IPS-20b (cell line): Measurements from ENCODE around the gene LMNA.
A peak's percentile ranks its signal among the peaks of the same experiment; 100 is the strongest.

ENCODE experiments used
- H3K27ac ChIP-seq: one replicate; pipeline ENCODE4 v1.5.1; 2013; ENCODE audit warnings: low read length
- H3K27me3 ChIP-seq: 2 replicates; pipeline ENCODE4 v1.6.1; 2013; ENCODE audit warnings: mild to moderate bottlenecking, low read length, inconsistent platforms; ENCODE audit not compliant: insufficient read depth
- H3K36me3 ChIP-seq: 2 replicates; pipeline ENCODE4 v1.6.1; 2013; ENCODE audit warnings: low read depth, mild to moderate bottlenecking, inconsistent platforms, low read length, moderate library complexity; ENCODE audit not compliant: insufficient read depth
- H3K4me1 ChIP-seq: 2 replicates; pipeline ENCODE4 v1.6.1; 2013; ENCODE audit warnings: mild to moderate bottlenecking, control low read depth, inconsistent platforms, low read length, moderate library complexity; ENCODE audit not compliant: insufficient read depth
- H3K4me3 ChIP-seq: 2 replicates; pipeline ENCODE4 v1.5.1; 2013; ENCODE audit warnings: mild to moderate bottlenecking, low read length, inconsistent platforms
- H3K9ac ChIP-seq: 2 replicates; pipeline ENCODE4 v1.6.1; 2013; ENCODE audit warnings: low read depth, mild to moderate bottlenecking, inconsistent platforms, low read length, moderate library complexity
- H3K9me3 ChIP-seq: 2 replicates; pipeline ENCODE4 v1.6.1; 2013; ENCODE audit warnings: mild to moderate bottlenecking, low read depth, low read length, inconsistent platforms; ENCODE audit not compliant: insufficient read depth

Gene LMNA

DNA sequence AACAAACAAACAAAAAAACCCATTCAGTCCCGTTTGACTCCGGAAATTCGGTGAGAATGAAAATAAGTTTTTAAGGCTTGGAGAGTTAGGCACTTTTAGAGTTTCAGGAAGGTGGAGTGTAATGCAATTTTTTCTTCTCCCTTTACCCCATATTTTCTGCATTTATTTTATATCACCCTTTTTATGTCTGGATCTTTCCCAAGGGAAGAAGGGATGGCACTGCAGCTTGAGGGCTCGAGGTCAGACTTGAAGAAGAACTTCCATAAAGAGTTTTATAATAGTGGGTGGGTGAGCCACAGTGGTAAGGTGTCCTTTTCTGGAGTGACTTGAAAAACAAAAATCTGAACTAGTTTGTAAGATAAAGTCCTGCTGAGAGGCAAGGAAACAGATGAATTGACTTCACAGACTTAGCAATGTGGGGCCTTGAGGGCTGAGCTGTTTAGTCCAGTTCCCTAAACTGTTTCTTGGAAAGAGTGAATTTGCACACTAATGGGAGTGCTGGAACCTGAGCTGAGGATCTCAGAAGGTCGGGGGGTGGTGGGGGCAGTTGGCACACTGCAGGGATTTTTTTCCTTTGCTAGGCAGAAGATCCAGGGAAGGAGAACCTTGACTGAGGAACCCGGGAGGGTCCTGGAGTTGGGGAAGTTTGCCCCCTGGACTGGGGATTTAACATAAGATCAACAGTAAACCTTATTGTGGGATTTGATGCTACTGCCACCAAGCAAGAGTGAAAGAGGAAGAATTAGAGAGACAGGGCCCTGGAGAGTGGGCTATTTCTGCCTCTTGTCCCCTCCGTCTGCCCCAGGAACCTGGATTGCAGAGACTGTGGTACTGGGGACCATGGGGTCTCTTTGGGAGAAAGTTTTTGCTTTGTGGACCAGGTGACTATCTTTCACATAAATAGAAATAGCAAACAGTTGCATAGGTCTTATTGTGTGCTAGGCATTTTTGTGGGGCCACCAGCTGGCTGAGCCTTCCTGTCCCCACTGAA, 30.4 kb upstream of the LMNA start:
- Histone ChIP-seq H3K4me1 (peaks cover 25% of the 10 kb centered on the region; the same call in 1 of the 2 replicates), H3K36me3 (peaks cover 5% of the 10 kb centered on the region; the same call in 1 of the 2 replicates), H3K27me3 (no peaks in the 10 kb centered on the region), H3K27ac (no peak overlapping the region), H3K4me3 (peak overlapping the region; percentile 99), H3K9me3 (no peaks in the 10 kb centered on the region), H3K9ac (peak overlapping the region; percentile 89; the same call in 1 of the 2 replicates)

DNA sequence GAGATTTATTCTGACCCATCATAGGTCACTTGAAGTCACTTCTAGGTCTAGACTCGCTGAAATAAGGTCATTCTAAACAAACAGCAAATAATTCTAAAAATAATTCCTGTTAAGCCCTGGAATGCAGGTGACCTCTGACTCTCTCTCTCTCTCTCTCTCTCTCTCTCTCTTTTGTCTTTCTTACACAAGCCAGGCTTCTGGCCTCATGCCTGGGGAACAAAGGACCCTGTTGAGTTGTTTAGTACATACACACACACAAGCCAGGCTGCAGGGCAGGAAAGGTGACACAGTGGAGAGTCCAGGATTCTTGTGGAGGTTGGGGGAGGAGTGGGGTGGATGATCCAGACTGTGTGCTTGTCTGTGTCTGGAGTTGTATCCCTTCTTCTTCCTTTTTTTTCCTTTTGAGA, 28.3 kb upstream of the LMNA start:
- no peaks in the 10 kb centered on the region for H3K36me3 ChIP-seq
- no peak overlapping the region for H3K27ac ChIP-seq
- H3K4me3 ChIP-seq = peak overlapping the region; percentile 41; the same call in 1 of the 2 replicates
- H3K9ac ChIP-seq = peak overlapping the region; percentile 15; the same call in 1 of the 2 replicates
- H3K9me3 ChIP-seq = no peaks in the 10 kb centered on the region
- peaks cover 29% of the 10 kb centered on the region; the same call in 1 of the 2 replicates for H3K4me1 ChIP-seq
- no peaks in the 10 kb centered on the region for H3K27me3 ChIP-seq

DNA sequence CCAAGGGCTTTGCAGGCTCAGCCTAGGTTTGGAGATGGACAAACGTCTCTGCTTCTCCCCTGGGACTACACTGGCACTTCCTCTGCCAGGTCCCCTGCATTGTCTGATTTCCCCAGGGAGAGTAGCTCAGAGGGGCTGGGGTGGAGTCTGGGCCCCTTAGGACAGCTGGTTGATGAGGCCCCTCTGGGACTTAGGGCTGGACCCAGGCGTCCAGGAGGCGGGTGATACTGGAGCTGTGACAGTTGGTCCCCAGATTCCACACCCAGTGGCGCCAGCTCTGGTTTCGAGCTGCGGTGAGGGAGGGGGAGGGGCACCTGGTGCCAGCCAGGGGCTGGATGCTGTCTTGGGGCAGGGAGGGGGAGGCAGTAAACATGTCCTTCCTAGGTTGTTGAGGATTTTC, 24.8 kb upstream of the LMNA start:
- no peaks in the 10 kb centered on the region for H3K27me3 ChIP-seq
- H3K4me1 ChIP-seq = peaks cover 24% of the 10 kb centered on the region; the same call in 1 of the 2 replicates
- peaks cover 5% of the 10 kb centered on the region; the same call in 1 of the 2 replicates for H3K36me3 ChIP-seq
- H3K27ac ChIP-seq = no peak overlapping the region
- no peak overlapping the region for H3K9ac ChIP-seq
- H3K4me3 ChIP-seq = no peak overlapping the region
- no peaks in the 10 kb centered on the region for H3K9me3 ChIP-seq

DNA sequence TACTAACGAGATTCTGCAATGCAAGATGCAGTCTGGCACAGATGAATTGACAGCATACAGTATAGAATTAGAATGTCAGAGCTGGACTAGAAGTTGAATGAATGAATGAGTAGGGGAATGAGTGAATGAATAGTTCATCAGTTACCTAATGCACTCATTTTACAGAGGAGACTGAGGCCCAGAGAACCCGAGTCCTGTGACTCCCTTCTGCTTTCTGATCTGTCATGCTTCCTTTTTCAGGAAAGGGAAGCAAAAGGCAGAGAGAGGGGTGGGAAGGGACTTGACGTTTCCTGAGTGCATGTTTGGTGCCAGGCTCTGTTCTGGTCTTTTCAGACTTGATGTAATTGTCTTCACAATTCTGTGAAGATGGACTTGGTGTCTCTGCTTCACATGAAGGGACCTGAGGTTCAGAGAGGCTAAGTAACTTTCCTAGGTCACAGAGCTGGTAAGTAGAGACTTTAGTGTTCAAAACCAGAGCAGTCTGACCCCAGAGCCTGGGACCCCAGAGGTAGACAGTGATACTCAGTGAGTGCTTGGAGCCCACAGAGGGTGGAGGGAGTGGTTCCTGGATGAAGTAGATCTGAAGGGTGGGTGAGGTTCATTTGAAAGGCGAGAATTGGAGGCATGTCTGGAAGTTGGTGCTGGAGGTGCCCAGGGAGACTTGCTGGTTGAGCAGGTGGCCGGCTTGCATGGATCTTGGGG, 24.2 kb upstream of the LMNA start:
- H3K36me3 ChIP-seq = peaks cover 5% of the 10 kb centered on the region; the same call in 1 of the 2 replicates
- H3K27me3 ChIP-seq = no peaks in the 10 kb centered on the region
- no peaks in the 10 kb centered on the region for H3K9me3 ChIP-seq
- H3K27ac ChIP-seq = no peak overlapping the region
- no peak overlapping the region for H3K4me3 ChIP-seq
- H3K9ac ChIP-seq = no peak overlapping the region
- H3K4me1 ChIP-seq = peaks cover 21% of the 10 kb centered on the region; the same call in 1 of the 2 replicates

DNA sequence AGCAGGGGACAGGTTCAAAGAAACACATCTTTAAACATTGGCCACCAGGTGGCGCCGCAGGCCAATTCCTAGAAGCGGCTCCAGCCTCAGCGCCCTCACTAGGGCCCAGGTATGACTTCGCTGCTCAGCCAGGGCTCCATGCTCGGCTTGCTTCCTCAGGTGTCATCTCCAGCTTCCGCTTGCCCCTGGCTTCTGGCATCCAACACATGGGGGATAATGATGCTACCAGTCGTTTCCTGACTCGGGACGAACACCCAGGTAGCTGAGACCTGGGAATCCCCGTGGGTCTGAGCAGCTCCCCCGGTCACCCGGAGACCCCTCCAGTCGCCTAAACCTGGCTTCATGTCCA, 23.7 kb upstream of the LMNA start:
- H3K9ac ChIP-seq = no peak overlapping the region
- peaks cover 21% of the 10 kb centered on the region; the same call in 1 of the 2 replicates for H3K4me1 ChIP-seq
- no peaks in the 10 kb centered on the region for H3K9me3 ChIP-seq
- H3K27ac ChIP-seq = no peak overlapping the region
- H3K36me3 ChIP-seq = peaks cover 5% of the 10 kb centered on the region; the same call in 1 of the 2 replicates
- no peaks in the 10 kb centered on the region for H3K27me3 ChIP-seq
- no peak overlapping the region for H3K4me3 ChIP-seq

DNA sequence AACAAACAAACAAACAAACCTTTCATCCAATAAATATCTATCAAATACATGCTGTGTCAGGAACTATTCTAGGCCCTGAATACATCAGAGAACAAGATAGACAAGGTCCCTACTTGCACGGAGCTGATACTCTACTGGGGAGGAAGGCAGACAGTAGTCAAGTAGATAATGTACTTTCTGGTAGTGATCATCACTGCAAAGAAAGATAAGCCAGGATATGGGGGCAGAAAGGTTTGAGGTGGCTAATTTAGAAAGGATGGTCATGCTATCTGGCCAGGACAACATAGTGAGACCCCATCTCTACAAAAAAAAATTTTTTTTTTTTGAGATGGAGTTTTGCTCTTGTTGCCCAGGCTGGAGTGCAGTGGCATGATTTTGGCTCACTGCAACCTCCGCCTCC, 22.9 kb upstream of the LMNA start:
- H3K27me3 ChIP-seq = no peaks in the 10 kb centered on the region
- H3K36me3 ChIP-seq = peaks cover 5% of the 10 kb centered on the region; the same call in 1 of the 2 replicates
- H3K9me3 ChIP-seq = no peaks in the 10 kb centered on the region
- no peak overlapping the region for H3K9ac ChIP-seq
- no peak overlapping the region for H3K27ac ChIP-seq
- H3K4me1 ChIP-seq = peaks cover 14% of the 10 kb centered on the region
- H3K4me3 ChIP-seq = no peak overlapping the region

DNA sequence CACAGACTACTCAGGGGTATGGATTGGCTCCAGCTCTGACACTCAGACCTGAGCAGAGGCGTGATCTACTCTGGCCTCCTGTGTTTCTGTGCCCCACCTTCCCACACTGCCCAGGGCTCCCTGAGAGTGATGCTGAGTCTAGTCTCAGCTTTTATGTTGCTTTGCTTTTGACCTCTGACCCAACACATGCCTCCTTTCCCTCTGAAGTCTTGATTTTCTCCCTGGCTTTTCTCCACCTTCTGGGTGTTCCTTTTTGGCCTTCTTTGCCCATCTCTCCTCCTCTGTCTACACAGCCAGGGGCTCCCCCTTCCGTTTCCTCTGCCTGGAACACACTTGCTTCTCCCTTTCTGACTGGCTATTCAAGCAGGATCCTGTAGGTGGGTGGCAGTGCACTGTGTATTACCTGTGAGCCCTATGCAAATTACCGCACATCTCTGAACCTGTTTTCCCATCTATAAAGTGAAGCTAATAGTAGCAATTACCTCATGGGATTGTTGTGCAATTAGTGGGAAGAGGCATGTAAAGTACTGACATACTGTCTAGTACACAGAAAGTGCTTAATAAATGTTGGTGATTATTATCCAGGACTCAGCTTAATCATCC, 18.5 kb upstream of the LMNA start:
- Histone ChIP-seq H3K9me3 (no peaks in the 10 kb centered on the region), H3K4me3 (no peak overlapping the region), H3K27ac (no peak overlapping the region), H3K4me1 (peaks cover under 1% of the 10 kb centered on the region), H3K36me3 (peaks cover 5% of the 10 kb centered on the region; the same call in 1 of the 2 replicates), H3K9ac (no peak overlapping the region), H3K27me3 (no peaks in the 10 kb centered on the region)

DNA sequence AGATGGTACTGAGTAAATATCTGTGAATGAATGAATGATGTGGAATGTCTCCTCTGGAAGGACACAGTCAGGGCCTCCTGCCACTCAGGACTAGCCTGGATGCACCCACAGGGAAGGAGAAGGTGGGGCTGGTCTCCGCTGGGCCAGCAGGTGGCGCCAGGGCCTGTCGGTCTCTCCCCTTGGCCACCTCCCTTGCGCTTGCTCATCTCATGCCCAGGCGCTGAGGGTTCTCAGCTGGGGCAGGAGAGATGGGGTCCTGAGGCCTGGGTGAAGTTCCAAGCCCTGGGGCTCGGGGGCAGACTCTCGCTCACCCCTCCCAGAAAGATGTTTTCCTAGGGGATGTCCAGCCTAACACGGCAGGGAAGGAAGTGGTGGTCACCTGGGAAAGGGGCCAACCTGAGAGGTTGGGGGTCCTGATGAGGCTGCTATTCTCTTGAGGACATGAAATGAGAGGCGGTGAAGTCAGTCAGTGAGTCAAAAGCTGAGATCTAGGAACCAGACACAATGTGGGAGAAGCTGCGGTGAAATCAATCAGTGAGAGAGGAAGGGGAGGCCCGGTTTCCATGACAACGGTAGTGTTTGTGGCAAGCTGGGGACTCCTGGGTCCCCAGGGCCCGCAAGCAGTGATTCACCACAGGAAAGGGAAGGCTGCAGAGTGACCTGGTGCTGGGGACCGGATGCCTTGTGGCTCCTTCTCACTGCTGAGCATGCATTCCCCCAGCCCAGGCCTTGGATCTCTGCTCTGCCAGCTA, 17.7 kb upstream of the LMNA start:
- Histone ChIP-seq H3K9ac (no peak overlapping the region), H3K36me3 (peaks cover 5% of the 10 kb centered on the region; the same call in 1 of the 2 replicates), H3K4me3 (no peak overlapping the region), H3K27me3 (no peaks in the 10 kb centered on the region), H3K9me3 (no peaks in the 10 kb centered on the region), H3K27ac (no peak overlapping the region), H3K4me1 (no peaks in the 10 kb centered on the region; the same call in 1 of the 2 replicates)

DNA sequence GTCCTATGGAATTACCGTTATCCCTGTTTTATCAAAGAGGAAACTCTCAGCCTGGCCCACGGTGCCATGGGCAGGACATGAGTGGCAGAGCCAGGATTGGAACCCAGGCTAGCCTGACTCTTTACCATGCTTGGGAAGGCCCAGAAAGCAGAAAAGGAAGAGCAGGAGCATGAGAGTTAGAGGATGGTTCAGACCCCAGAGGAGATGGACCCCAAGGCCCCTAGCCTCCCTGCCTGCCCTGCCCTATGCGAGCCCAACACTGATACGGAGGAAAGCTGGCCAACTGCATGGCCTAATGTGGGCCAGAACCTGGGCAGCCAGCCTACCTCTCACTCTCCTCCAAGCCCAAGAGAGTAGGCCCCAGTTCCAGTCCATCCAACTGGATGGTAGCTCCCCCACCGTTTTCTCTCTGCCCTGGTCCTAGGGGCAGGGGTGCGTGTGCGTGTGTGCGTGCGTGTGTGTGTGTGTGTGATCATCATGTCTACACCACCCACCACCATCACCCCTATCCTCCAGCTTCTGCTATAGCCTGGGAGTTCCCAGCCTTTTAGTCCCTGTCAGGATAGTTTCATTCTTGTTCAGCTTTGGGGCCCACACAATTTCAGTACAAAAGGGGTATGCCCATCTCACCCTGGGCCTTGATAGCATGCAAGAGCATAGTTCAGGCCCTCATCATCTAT, 16.9 kb upstream of the LMNA start:
- Histone ChIP-seq H3K4me3 (no peak overlapping the region), H3K9ac (no peak overlapping the region), H3K27me3 (no peaks in the 10 kb centered on the region), H3K36me3 (peaks cover 5% of the 10 kb centered on the region; the same call in 1 of the 2 replicates), H3K9me3 (no peaks in the 10 kb centered on the region), H3K27ac (no peak overlapping the region), H3K4me1 (no peaks in the 10 kb centered on the region; the same call in 1 of the 2 replicates)

DNA sequence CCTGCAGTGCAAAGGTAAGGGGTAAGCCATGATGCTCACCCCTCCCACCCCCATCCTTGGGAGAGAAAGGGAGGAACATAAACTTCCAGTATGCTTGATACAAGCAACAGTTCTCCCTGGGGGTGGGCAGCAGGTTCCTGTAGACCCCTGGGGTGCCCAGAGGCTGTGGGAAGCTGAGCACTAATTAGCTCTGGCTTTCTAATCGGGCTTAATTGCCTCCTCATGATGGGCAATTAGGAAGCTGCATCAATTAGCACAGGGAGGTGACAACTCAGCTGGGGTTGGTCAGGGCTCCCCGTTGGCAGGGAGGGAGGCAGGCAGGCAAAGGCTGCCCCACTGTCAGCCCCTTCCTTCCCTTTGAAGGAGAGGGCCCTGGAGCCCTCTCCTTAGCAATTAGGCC, 15.7 kb upstream of the LMNA start:
- H3K4me1 ChIP-seq = peaks cover 7% of the 10 kb centered on the region
- H3K27ac ChIP-seq = no peak overlapping the region
- H3K36me3 ChIP-seq = peaks cover 4% of the 10 kb centered on the region; the same call in 1 of the 2 replicates
- no peak overlapping the region for H3K9ac ChIP-seq
- H3K4me3 ChIP-seq = no peak overlapping the region
- no peaks in the 10 kb centered on the region for H3K9me3 ChIP-seq
- no peaks in the 10 kb centered on the region for H3K27me3 ChIP-seq
